Small intestine (tissue), 7 donors: ENCODE data around the gene RBM11. TPM values are rescaled to one million over a fixed set of nuclear protein-coding genes. Genes with fewer than 3 reads are reported as not detected.

Experiments
- DNase-seq, 2 donors: peaks; one replicate each; pipeline versions ENCODE4 v3.0.0 to v3.0.0-alpha.2; 2013
- FAIRE-seq: peaks from 2 replicates; lab custom pipeline; 2012; peaks lifted over from hg19 to GRCh38; lab: Jason Lieb, UNC
- H3K27ac ChIP-seq, 3 donors: one replicate each; pipeline ENCODE4 v1.5.1; 2013; ENCODE audit warnings: low read length in 2 of 3, mild to moderate bottlenecking in 2 of 3, control low read depth in 1 of 3, inconsistent platforms in 1 of 3, low read depth in 1 of 3, moderate library complexity in 1 of 3
- H3K27me3 ChIP-seq, 3 donors: one replicate each; pipeline ENCODE4 v1.6.1; 2013; ENCODE audit warnings: low read length in 3 of 3, inconsistent platforms in 1 of 3; ENCODE audit not compliant: control insufficient read depth in 3 of 3, insufficient read depth in 3 of 3
- H3K36me3 ChIP-seq, 3 donors: one replicate each; pipeline ENCODE4 v1.6.1; 2013; ENCODE audit warnings: low read length in 3 of 3, inconsistent platforms in 1 of 3, low read depth in 1 of 3, mild to moderate bottlenecking in 1 of 3, moderate library complexity in 1 of 3; ENCODE audit not compliant: control insufficient read depth in 3 of 3, insufficient read depth in 2 of 3
- H3K4me1 ChIP-seq, 3 donors: one replicate each; pipeline ENCODE4 v1.6.1; 2013; ENCODE audit warnings: low read length in 2 of 3, inconsistent platforms in 1 of 3, low read depth in 1 of 3, mild to moderate bottlenecking in 1 of 3, moderate library complexity in 1 of 3; ENCODE audit not compliant: control insufficient read depth in 3 of 3, insufficient read depth in 2 of 3
- H3K4me3 ChIP-seq, 3 donors: one replicate each; pipeline ENCODE4 v1.5.1; 2013; ENCODE audit warnings: low read length in 3 of 3, control low read depth in 1 of 3, inconsistent platforms in 1 of 3, low read depth in 1 of 3, mild to moderate bottlenecking in 1 of 3, moderate library complexity in 1 of 3
- H3K9me3 ChIP-seq, 2 donors: one replicate each; pipeline ENCODE4 v1.6.1; 2013; ENCODE audit warnings: low read depth in 1 of 2, low read length in 1 of 2; ENCODE audit not compliant: control insufficient read depth in 2 of 2, insufficient read depth in 1 of 2
- WGBS, 3 donors: extraction: QIAGEN DNeasy Blood & Tissue Kit; methylation state at CpG; one replicate each; pipeline ENCODE4 v1.1.7; 2013; 5-methylcytosine and 5-hydroxymethylcytosine counted together
- polyA plus RNA-seq, 4 donors: library from polyadenylated mRNA; stranded (reverse) in 3 of 4; unstranded in 1 of 4; fragments of 200-250 nt in 3 of 4; fragments of 120-200 nt in 1 of 4; gene quantifications; one replicate each; pipeline versions ENCODE4 v1.2.1 to v1.2.3, GENCODE V29; 2013
- donor health status: healthy with polysubstance abuse.
- donor health status: control.
- donor health status: control.
- donor health status: Bipolar disorder and iron deficiency.
- donor health status: healthy.

RBM11 gene
- polyA plus RNA-seq, 4 donors, result 0.81 to 2.1 (median 1.2) TPM; not detected in 1

DNA sequence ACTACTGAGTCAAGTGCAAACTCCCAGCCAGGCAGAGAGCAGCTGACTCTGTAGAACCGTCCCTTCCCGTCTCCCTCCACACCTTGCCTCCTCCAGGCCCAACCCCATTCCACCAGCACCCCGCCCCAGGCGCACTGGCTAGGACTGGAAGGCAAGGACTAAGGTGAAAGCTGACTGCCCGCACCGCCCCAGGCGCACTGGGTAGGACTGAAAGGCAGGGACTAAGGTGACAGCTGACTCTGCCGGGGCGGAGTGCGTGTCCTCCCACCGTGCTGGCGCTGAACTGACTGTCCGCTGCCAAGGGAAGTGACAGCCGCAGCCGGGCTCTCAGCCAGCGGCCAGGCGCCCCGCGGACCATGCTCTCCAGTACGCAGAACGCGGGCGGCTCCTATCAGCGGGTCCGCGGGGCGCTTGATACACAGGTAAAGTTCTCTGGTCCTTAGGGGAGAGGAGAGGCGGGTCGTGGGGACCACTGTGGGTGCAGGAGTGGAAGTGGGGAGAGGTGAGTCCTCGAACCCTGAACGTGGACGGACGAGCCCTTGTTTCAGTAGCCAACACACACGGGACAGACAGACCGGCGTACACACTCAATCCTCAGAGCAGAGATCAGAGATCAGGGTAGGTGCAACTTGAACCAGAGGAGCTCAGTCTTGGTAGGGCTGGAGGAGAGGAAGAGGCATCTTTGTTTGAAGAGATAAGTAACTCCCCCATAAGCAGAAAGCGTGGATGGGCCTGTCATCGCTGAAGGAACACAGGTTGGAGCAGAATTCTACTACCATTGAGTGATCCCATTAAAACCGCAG is 58.0 kb downstream of the RBM11 start:
- Histone ChIP-seq H3K27ac (peak overlapping the region; percentile 46 to 87 (median 70)), H3K36me3 (no peaks in the 10 kb centered on the region), H3K4me1 (peaks cover 0 to 11% (median 0%) of the 10 kb centered on the region in 3 donors), H3K4me3 (peak overlapping the region in 2 of 3 donors; percentile 34 to 59), H3K9me3 (no peaks in the 10 kb centered on the region), H3K27me3 (no peaks in the 10 kb centered on the region)
- WGBS, 3 donors, result 9 to 26% (median 25%) methylated on average over 39 of the region's 39 CpGs
- FAIRE-seq (no peak), DNase-seq (peak; percentile 86 to 99)

DNA sequence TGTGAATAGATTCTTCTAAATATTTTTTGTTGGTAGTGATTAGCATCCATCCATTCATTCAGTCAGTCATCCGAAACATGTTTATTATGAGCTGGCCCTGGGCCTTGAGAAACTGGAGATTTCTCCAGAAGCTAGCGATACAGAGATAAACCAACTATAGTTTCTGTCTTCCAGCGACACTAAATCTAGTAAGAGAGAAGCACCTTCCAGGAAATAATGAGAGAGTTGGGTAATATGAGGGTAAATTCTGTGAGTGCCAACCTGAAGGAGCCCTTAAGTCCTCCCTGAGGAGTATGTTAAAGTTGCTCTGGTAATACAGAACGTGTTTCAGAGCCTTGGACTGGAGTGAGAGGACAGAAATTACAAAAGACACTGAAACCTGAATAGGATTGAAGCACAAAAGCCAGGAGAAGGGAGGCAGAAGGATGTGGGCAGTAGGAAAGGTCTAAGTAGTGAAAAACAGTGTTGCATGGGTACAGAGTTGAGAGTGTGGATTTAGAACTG is 59.8 kb downstream of the RBM11 start:
- peaks cover 0 to 8% (median 0%) of the 10 kb centered on the region in 3 donors for H3K4me1 ChIP-seq
- no peak overlapping the region for H3K27ac ChIP-seq
- no peaks in the 10 kb centered on the region for H3K27me3 ChIP-seq
- FAIRE-seq, result no peak
- H3K4me3 ChIP-seq, result no peak overlapping the region
- no peaks in the 10 kb centered on the region for H3K9me3 ChIP-seq
- no peak for DNase-seq
- WGBS, 3 donors, result 74 to 87% (median 83%) methylated on average over 4 of the region's 4 CpGs
- H3K36me3 ChIP-seq, result no peaks in the 10 kb centered on the region

Other genes starting within 250 kb of the RBM11 start
- gene LIPI, start 5.2 kb upstream of the RBM11 start, polyA plus RNA-seq, result under 1 TPM in 1 of 4 donors, not detected in 3; 0.03 TPM
- 10 to 100 TPM in 2 of 4 donors, 1 to 10 TPM in 2; 1.6 to 22.2 (median 7.0) TPM for gene HSPA13, start 167.0 kb downstream of the RBM11 start, polyA plus RNA-seq